SU-DHL-6 (cell line): ENCODE measurements around the gene BET1.

ENCODE experiments used
- H2AFZ ChIP-seq: fragments of 200-600 bp; sonication (generic); 2 replicates; pipeline ENCODE4 v1.6.1; 2014; ENCODE audit warnings: low read depth, mild to moderate bottlenecking, moderate library complexity, mixed read lengths, antibody characterized with exemption, low read length; ENCODE audit not compliant: severe bottlenecking
- H3F3A ChIP-seq: fragments of 200-600 bp; shearing (Covaris generic); 2 replicates; pipeline ENCODE4 v1.6.0; 2016; ENCODE audit warnings: antibody characterized with exemption, mild to moderate bottlenecking; ENCODE audit not compliant: insufficient read depth
- H3K27ac ChIP-seq: fragments of 200-600 bp; sonication (generic); 2 replicates; pipeline ENCODE4 v1.5.1; 2016; ENCODE audit warnings: low read depth, mild to moderate bottlenecking, low read length, moderate library complexity, mixed read lengths
- H3K27me3 ChIP-seq: fragments of 200-600 bp; sonication (generic), shearing (Covaris generic); 2 replicates; pipeline ENCODE4 v1.6.0; 2014; ENCODE audit warnings: mild to moderate bottlenecking, low read length
- H3K36me3 ChIP-seq: fragments of 200-600 bp; sonication (generic); 2 replicates; pipeline ENCODE4 v1.6.1; 2014; ENCODE audit warnings: mild to moderate bottlenecking, low read length, mixed read lengths
- H3K4me2 ChIP-seq: fragments of 300-600, 200-600 bp; shearing (Covaris generic), sonication (generic); 2 replicates; pipeline ENCODE4 v1.6.0; 2014; ENCODE audit warnings: low read length, low read depth, mild to moderate bottlenecking; ENCODE audit not compliant: poor library complexity, severe bottlenecking
- H3K4me3 ChIP-seq: fragments of 200-600 bp; sonication (generic); 2 replicates; pipeline ENCODE4 v1.5.1; 2014; ENCODE audit warnings: antibody characterized with exemption, low read length, mild to moderate bottlenecking, mixed read lengths; ENCODE audit not compliant: insufficient read depth, poor library complexity, severe bottlenecking
- H3K79me2 ChIP-seq: fragments of 200-600 bp; sonication (generic); 2 replicates; pipeline ENCODE4 v1.6.1; 2014; ENCODE audit warnings: mild to moderate bottlenecking, low read length, moderate library complexity; ENCODE audit not compliant: insufficient read depth
- H3K9ac ChIP-seq: fragments of 200-600 bp; sonication (generic); 2 replicates; pipeline ENCODE4 v1.7.0; 2014; ENCODE audit warnings: mild to moderate bottlenecking, low read length
- H3K9me2 ChIP-seq: fragments of 200-600 bp; sonication (generic); replicated peaks from 2 replicates; pipeline ENCODE4 v1.6.1; 2014; ENCODE audit warnings: low read length; ENCODE audit not compliant: insufficient read depth
- H3K9me3 ChIP-seq: fragments of 200-600 bp; sonication (generic); 2 replicates; pipeline ENCODE4 v1.6.1; 2014; ENCODE audit warnings: low read length, mixed read lengths; ENCODE audit not compliant: insufficient read depth
- H4K20me1 ChIP-seq: fragments of 200-600 bp; sonication (generic); 2 replicates; pipeline ENCODE4 v1.6.1; 2014; ENCODE audit warnings: low read depth, mild to moderate bottlenecking, antibody characterized with exemption, low read length, moderate library complexity, mixed read lengths
- CTCF ChIP-seq: fragments of 200-600 bp; sonication (generic); IDR thresholded peaks from one replicate; pipeline ENCODE4 v1.5.1; 2017; ENCODE audit warnings: antibody characterized with exemption, mild to moderate bottlenecking, low read length, moderate library complexity; ENCODE audit not compliant: insufficient read depth, poor library complexity, severe bottlenecking
- EZH2phosphoT487 ChIP-seq: fragments of 200-600 bp; sonication (generic), shearing (Covaris generic); conservative IDR thresholded peaks from 2 replicates; pipeline ENCODE4 v1.6.1; 2018; ENCODE audit warnings: mild to moderate bottlenecking, antibody characterized with exemption, low read length, moderate library complexity, mixed read lengths

Gene BET1

GRCh38 chr7:93943816-93944540 lies 60.2 kb downstream of the BET1 start:
- H3K4me3 ChIP-seq: no peak overlapping the region
- H3K9me3 ChIP-seq: no peaks in the 10 kb centered on the region
- TF ChIP-seq EZH2phosphoT487 (no peak), CTCF (no peak)
- H4K20me1 ChIP-seq: no peaks in the 10 kb centered on the region
- no peaks in the 10 kb centered on the region for H3K27me3 ChIP-seq
- no peaks in the 10 kb centered on the region for H3K9me2 ChIP-seq
- H3K4me2 ChIP-seq: no peak overlapping the region
- H2AFZ ChIP-seq: no peak overlapping the region
- no peaks in the 10 kb centered on the region for H3K36me3 ChIP-seq
- H3F3A ChIP-seq: no peaks in the 10 kb centered on the region
- no peak overlapping the region for H3K27ac ChIP-seq
- H3K79me2 ChIP-seq: no peaks in the 10 kb centered on the region
- no peak overlapping the region for H3K9ac ChIP-seq
